Measurements from ENCODE around the gene FOXL1.

Gene FOXL1

GRCh38 chr16:86549076-86549892, 29.1 kb upstream of the FOXL1 start (continued):
- TF ChIP-seq ZNF274 (IDR thresholded peaks at IDR 0.05; ENCODE audit: low read length) (no peak), ZNF274 (tag by site-specific recombination; IDR thresholded peaks at IDR 0.05; ENCODE audit: borderline replicate concordance) (no peak), ZNF585B (tag by site-specific recombination; IDR thresholded peaks at IDR 0.05) (no peak), ZNF529 (tag by site-specific recombination; IDR thresholded peaks at IDR 0.05; ENCODE audit: insufficient replicate concordance) (no peak), ZFP41 (tag by site-specific recombination; IDR thresholded peaks at IDR 0.05; ENCODE audit: borderline replicate concordance) (no peak)

GRCh38 chr16:86549893-86550190, 28.5 kb upstream of the FOXL1 start:
- Histone ChIP-seq H3K4me3 (ENCODE audit: low read depth, low read length) (no peak overlapping the region), H3K27ac (ENCODE audit: extremely low read depth, low read depth, low read length) (no peak overlapping the region), H3K4me1 (ENCODE audit: control insufficient read depth, insufficient read depth, low read length) (no peaks in the 10 kb centered on the region), H3K9me3 (ENCODE audit: control insufficient read depth, insufficient read depth, low read depth, low read length) (no peaks in the 10 kb centered on the region), H3K36me3 (ENCODE audit: control insufficient read depth in 2 of 2, insufficient read depth in 1 of 2, low read length in 2 of 2) (peaks cover 13 to 89% of the 10 kb centered on the region in 2 experiments)
- TF ChIP-seq ZBTB17 (tag by site-specific recombination; IDR thresholded peaks at IDR 0.05) (no peak), ZNF518A (tag by site-specific recombination; conservative IDR thresholded peaks at IDR 0.05; ENCODE audit: low read depth) (no peak), SCRT1 (tag by site-specific recombination; IDR thresholded peaks at IDR 0.05; ENCODE audit: borderline replicate concordance) (no peak), EGR2 (tag by site-specific recombination; IDR thresholded peaks at IDR 0.05; ENCODE audit: low read depth) (no peak), SP7 (tag by site-specific recombination; IDR thresholded peaks at IDR 0.05) (no peak), ZFP3 (tag by site-specific recombination; IDR thresholded peaks at IDR 0.05; ENCODE audit: low read depth) (no peak), MYNN (tag by site-specific recombination; IDR thresholded peaks at IDR 0.05; ENCODE audit: borderline replicate concordance) (no peak), ZNF311 (tag by site-specific recombination; IDR thresholded peaks at IDR 0.05; ENCODE audit: borderline replicate concordance) (no peak), ZNF23 (tag by site-specific recombination; IDR thresholded peaks at IDR 0.05; ENCODE audit: borderline replicate concordance) (no peak), KLF8 (tag by site-specific recombination; IDR thresholded peaks at IDR 0.05) (no peak), SP3 (tag by site-specific recombination; IDR thresholded peaks at IDR 0.05) (no peak)
- ChIA-PET POLR2A (no interaction called here), CTCF (interaction anchor here (0.6 to 0.9 kb wide), 2 partner anchors 12 to 729 kb away, joined by 3 read pairs; no protein-coding TSS in a partner anchor)

- ChIA-PET POLR2A (no interaction called here), CTCF (interaction anchor here (0.9 kb wide), 1 partner anchor 729 kb away, joined by 3 read pairs; no protein-coding TSS in a partner anchor)
- no peaks in the 10 kb centered on the region for H3K9me3 ChIP-seq (ENCODE audit: control insufficient read depth, insufficient read depth, low read depth, low read length)
- H3K4me3 ChIP-seq (ENCODE audit: low read depth, low read length) = no peak overlapping the region
- H3K4me1 ChIP-seq (ENCODE audit: control insufficient read depth, insufficient read depth, low read length) = no peaks in the 10 kb centered on the region
- H3K27ac ChIP-seq (ENCODE audit: extremely low read depth, low read depth, low read length) = no peak overlapping the region
- peaks cover 11 to 84% of the 10 kb centered on the region in 2 experiments for H3K36me3 ChIP-seq (ENCODE audit: control insufficient read depth in 2 of 2, insufficient read depth in 1 of 2, low read length in 2 of 2)
- TF ChIP-seq HOXC10 (CRISPR knock-in tag; IDR thresholded peaks at IDR 0.05) (no peak), ZNF658 (tag by site-specific recombination; IDR thresholded peaks at IDR 0.05) (no peak), ZNF843 (tag by site-specific recombination; IDR thresholded peaks at IDR 0.05) (no peak), ZNF24 (tag by site-specific recombination; IDR thresholded peaks at IDR 0.05) (no peak), ATF2 (tag by site-specific recombination; IDR thresholded peaks at IDR 0.05; ENCODE audit: low read depth) (no peak), ZNF488 (tag by site-specific recombination; IDR thresholded peaks at IDR 0.05) (no peak), ZNF148 (tag by site-specific recombination; IDR thresholded peaks at IDR 0.05; ENCODE audit: borderline replicate concordance) (no peak)
Measured at GRCh38 chr16:86550281-86550680, 28.1 kb upstream of the FOXL1 start.

All from HEK293 (cell line).